NCI-H2171 (cell line): ENCODE results near the gene CAPN5.
A peak's percentile ranks its signal among the peaks of the same experiment; 100 is the strongest.

Source experiments
- DNase-seq: peaks from one replicate; lab custom pipeline; 2025; lab: John Stamatoyannopoulos, UW

CAPN5 gene

GRCh38 chr11:77064648-77065217 lies 2.0 kb upstream of the CAPN5 start:
- no peak for DNase-seq

- no peak for DNase-seq
These were observed 918 bp upstream of the CAPN5 start for GRCh38 chr11:77065878-77066228.

GRCh38 chr11:77067861-77068443 lies 1.2 kb downstream of the CAPN5 start:
- no peak for DNase-seq

DNA sequence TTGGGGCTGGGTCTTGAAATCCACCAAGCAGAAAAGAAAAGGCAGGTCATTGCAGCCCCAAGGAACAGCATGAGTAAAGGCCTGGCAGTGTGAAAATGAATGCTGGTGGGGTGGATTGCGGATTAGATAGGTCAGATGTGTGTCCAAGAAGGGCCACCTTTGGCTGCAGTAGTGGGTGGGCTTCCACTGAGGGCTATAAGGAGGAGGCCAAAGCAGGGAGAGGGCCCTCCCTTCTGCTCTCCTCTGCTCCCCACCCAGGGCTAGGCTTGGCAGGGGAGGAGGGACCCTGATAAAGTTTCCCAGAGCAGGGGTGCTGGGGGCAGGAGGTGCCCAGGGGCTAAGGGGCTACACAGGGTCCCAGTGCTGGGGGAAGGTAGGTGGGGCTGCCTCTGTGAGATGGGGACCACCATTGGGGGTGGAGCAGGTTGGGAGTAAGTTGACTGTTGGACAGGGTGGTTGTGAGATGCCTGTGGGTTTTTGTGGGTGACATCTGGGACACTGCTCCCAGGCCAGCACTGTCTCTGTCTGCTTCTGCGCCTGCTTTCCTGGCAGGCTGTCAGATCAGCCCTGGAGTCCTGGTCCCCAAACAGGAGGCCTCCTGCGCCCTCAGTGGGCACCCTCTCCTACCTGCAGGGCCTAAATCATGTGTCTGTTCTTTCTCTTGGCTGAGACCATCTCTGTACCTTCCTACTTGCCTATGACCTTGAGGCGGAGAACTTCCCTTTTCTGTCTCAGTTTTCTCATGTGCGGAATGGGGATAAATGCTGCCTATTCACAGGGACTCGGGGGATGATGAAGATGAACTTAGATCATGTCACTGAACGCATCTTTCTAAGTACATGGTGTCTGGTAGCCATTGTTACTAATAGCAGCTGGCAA lies 1.9 kb downstream of the CAPN5 start:
- no peak for DNase-seq

GRCh38 chr11:77069336-77069968 lies 2.7 kb downstream of the CAPN5 start:
- DNase-seq, result no peak

DNA sequence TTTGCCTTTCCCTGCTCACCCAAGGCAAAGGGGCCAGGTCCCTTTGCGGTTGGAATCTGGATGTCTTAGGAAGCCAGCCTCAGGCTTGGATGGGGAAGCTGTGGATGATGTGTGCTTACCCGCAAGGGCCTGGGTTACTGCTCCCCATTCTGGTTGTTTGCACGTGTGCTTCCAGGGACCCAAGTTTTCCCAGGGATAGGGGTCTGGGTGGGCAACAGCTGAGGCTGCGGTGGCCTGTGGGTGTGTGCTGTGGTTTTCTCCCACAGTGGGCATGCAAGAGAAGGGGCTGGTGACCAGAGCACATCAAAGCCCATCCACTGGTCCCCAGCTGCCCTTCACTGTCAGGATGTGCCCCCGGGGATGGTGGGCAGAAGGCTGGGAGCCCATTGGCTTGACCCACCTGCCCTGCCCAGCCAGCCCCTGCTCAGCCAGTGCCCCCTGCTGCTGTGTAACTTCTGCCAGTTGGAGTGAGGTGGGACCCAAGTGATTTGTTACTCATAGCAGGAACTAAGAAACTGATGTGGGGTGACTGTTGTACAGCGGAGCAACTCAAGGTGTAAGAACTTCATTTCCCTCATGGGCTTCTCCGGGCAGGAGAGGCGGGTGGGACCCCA lies 3.3 kb downstream of the CAPN5 start:
- no peak for DNase-seq

DNA sequence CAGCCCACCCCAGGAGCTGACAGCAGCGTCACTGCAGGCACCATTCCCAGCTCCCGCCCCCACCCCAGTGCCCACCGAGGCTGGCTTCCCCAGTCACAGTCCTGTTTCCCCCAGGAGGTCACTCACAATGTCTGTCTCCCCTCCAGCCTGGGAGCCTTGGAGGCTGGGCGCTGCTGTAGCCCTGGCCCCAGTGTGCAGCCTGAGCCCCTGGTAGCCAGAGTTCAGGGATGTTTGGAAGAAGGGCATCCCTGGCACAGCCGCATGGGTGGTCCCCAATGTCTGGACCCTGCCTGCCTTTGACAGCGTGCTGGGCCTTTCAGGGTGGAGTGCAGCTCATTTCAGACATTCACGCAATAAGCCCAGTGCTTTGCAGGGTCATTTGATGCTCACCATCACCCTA lies 4.3 kb downstream of the CAPN5 start:
- no peak for DNase-seq

DNA sequence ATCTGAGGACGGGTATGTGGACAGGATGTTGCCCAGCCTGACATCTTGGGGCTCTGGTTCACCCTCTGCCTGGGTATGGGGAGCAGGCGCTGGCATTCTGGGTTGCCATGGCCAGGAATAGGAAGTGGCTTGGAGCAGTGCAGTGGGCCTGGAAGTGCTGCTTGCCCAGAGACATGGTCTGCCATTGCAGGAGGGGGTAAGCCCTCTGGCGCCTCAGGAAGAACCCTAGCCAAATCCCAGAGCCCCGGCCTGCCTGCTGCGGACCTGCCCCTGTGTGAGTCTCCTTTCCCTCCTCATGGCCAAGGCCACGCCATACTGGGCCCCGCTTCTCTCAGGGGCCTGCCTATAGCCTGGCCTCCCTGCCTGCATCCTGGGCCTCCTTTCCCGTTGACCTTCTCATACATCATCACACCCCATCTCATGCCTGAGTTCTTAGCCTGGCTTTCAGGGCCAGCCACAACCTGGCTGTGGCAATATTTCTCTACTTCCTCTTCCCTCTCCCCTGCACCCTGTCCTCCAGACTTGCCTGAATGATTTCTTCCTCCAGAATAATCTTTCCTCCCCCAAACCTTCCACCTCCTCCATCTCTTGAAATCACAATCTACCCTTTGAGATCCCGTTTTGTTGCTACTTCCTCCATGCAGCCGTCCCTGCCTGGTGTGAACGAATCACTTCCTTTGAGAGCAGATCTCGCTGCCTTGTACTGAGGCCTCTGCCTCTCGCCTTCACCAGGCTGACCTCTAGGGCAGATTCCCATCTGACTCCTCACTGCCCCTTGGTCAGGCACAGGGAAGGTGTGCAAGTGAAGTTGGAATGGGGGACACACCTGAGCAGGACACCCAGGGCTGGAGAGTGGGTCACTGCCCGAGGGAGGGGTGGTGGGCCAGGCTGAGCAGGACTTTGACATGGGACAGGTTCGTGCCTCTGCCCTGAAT lies 5.2 kb downstream of the CAPN5 start:
- no peak for DNase-seq

GRCh38 chr11:77072851-77073327 lies 6.1 kb downstream of the CAPN5 start:
- DNase-seq, result no peak

DNA sequence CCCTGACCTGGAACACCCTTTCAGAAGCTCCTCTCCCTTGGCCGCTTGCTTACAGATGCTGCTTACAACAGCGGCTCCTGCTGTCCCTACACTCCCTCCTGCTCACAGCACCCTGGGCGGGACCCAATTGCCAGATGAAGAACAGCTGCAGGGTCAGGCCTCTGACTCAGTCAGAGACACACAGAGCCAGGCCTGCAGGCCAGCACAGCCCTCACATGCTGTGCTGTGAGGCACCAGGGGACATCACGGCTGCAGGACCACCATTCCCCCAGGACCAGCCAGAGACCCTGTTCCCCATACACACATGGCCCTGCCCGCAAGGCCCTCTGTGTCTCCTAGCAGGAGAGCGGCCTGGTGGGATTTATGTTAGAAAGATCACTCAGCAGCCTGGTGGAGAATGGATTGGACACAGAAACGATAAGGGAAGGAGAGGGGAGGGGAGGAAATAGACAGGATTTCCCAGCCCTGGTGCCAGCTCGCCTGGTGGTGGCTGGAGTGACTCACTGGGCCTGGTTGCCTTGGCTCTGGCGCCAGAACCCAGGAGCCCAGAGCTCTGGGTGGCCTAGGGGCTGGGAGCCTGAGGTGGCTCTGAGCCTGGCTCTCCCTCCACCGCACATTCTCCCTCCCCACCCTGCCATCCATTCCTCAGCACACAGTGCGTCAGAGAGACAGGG lies 6.7 kb downstream of the CAPN5 start:
- no peak for DNase-seq

GRCh38 chr11:77074205-77074604 lies 7.4 kb downstream of the CAPN5 start:
- no peak for DNase-seq

DNA sequence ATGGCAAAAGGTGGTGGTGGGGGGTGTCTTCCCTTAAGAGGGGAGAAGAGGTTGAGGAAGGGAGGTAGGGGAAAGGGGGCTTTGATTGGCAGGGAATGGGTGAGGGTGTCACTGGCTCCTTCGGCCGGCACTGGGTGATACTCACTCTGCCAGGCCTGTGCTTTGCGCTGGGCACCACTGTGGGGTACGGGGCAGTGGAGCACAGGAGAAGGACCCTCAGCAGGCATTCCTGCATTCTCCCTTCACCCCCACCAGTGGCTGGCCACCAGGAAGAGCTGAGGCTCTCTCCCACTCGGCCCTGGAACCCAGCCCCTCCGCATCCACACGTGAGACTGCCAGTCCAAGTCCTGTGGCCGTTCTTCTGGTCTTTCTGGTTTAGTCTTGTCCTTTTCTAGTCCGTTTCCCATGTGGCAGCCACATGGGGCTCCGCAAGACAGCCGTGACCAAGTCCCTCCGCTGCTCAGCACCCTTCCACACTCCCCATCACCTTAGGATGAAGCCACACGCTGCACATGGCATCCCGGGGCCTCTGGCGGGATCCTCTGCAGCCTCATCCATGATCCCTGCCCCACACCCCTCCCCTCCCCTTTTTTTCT lies 8.0 kb downstream of the CAPN5 start:
- no peak for DNase-seq

- no peak for DNase-seq
These were observed 8.7 kb downstream of the CAPN5 start for GRCh38 chr11:77075425-77075905.

DNA sequence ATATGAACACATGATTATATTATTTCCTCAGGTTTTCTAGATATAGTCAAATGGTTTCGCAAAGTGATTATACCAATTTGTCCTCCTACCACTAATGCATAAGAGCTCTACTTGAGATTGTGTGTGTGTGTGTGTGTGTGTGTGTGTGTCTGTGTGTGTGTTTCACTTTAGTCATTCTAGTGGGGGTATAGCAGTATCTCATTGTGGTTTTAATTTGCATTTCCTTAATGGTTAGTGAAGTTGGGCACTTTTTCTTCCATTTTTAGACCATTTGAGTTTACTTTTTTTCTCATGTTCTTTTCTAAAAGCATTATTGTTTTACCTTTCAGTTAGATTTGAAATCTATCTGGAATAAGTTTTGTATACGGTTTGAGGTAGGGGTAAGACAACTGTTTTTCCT lies 12.9 kb downstream of the CAPN5 start:
- DNase-seq, result no peak

- DNase-seq, result no peak
These were observed 14.0 kb downstream of the CAPN5 start for GRCh38 chr11:77080643-77081210.

- DNase-seq, result peak; percentile 72
These were observed 14.6 kb downstream of the CAPN5 start for GRCh38 chr11:77081381-77081851.

DNA sequence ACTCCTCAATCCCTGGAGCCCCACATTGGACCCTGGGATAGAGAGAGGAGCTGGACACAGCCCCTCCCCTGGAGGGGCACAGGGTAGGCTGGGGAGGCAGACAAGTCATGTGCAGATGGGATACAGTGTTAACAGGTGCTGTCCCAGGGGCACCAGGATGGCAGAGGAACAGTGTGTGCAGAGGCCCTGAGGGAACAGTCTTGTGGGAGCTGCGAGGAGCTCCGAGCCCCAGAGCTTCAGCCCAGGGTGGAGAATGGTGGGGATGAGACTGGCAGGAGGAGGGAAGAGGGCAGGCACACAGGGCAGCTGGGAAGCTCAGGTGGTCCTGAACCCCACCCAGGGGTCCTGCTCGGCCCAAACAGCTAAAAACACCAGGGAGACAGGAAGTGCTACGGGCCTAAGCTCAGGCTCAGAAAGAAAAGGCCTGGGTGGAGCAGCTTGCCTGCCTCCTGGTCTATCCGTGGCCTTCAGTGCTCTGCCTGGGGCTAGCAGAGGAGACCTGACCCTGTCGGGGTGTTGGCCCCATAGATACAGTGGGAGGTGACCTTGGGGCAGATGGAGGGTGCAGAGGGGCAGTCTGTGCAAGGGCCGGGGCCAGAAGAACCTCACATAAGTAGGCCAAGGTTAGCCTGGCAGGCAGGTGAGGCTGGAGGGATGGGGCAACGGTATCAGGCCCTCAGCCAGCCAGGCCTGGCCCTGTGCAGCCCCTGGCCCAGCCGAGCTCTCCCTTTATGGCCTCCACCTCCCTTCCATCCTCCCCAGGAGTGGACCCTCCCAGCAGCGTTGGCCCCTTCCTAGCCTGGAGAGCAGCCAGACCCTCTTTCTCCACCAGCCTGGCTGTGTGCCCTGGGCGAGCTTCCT lies 15.4 kb downstream of the CAPN5 start:
- no peak for DNase-seq

GRCh38 chr11:77082838-77083565 lies 16.2 kb downstream of the CAPN5 start:
- no peak for DNase-seq
